HUES48 (cell line): ENCODE data around the gene KCNH4.
"Not testable (repeated sequence)": the region's sequence is repeated elsewhere in the genome, so short reads cannot be mapped to it uniquely, and the experiment has no call there.

ENCODE experiments used
- H3K27ac ChIP-seq: one replicate; pipeline ENCODE4 v1.7.0; 2013; ENCODE audit warnings: low read depth, low read length, inconsistent platforms
- H3K27me3 ChIP-seq: 2 replicates; pipeline ENCODE4 v1.6.1; 2013; ENCODE audit warnings: mild to moderate bottlenecking, low read length; ENCODE audit not compliant: control insufficient read depth, insufficient read depth
- H3K36me3 ChIP-seq: 2 replicates; pipeline ENCODE4 v1.6.1; 2013; ENCODE audit warnings: low read length; ENCODE audit not compliant: control insufficient read depth, insufficient read depth
- H3K4me1 ChIP-seq: 2 replicates; pipeline ENCODE4 v1.6.1; 2013; ENCODE audit warnings: mild to moderate bottlenecking, low read length; ENCODE audit not compliant: control insufficient read depth, insufficient read depth
- H3K4me3 ChIP-seq: 2 replicates; pipeline ENCODE4 v1.5.1; 2013; ENCODE audit warnings: mild to moderate bottlenecking, low read depth, low read length
- H3K9ac ChIP-seq: 2 replicates; pipeline ENCODE4 v1.6.1; 2013; ENCODE audit warnings: mild to moderate bottlenecking, low read depth, low read length, moderate library complexity
- H3K9me3 ChIP-seq: 2 replicates; pipeline ENCODE4 v1.6.1; 2013; ENCODE audit warnings: low read length; ENCODE audit not compliant: control insufficient read depth, insufficient read depth

KCNH4 gene

GRCh38 chr17:42210046-42210445 is 29.1 kb upstream of the KCNH4 start:
- Histone ChIP-seq H3K9me3 (no peaks in the 10 kb centered on the region), H3K27me3 (no peaks in the 10 kb centered on the region), H3K9ac (no peak overlapping the region), H3K4me1 (no peaks in the 10 kb centered on the region), H3K4me3 (no peak overlapping the region), H3K27ac (no peak overlapping the region), H3K36me3 (peaks cover 70% of the 10 kb centered on the region)

- not testable (repeated sequence) for H3K27ac ChIP-seq, H3K27me3 ChIP-seq, H3K9me3 ChIP-seq, H3K4me3 ChIP-seq, H3K9ac ChIP-seq, H3K4me1 ChIP-seq
- peaks cover 76% of the 10 kb centered on the region for H3K36me3 ChIP-seq
Measured at GRCh38 chr17:42206153-42206612, 25.2 kb upstream of the KCNH4 start.

GRCh38 chr17:42203354-42203753 is 22.4 kb upstream of the KCNH4 start:
- no peak overlapping the region for H3K27ac ChIP-seq
- no peaks in the 10 kb centered on the region for H3K27me3 ChIP-seq
- H3K4me1 ChIP-seq: no peaks in the 10 kb centered on the region
- H3K4me3 ChIP-seq: no peak overlapping the region
- peaks cover 68% of the 10 kb centered on the region for H3K36me3 ChIP-seq
- no peaks in the 10 kb centered on the region for H3K9me3 ChIP-seq
- no peak overlapping the region for H3K9ac ChIP-seq

GRCh38 chr17:42202696-42203095 is 21.8 kb upstream of the KCNH4 start:
- no peak overlapping the region for H3K27ac ChIP-seq
- H3K9ac ChIP-seq: no peak overlapping the region
- no peaks in the 10 kb centered on the region for H3K27me3 ChIP-seq
- no peaks in the 10 kb centered on the region for H3K9me3 ChIP-seq
- H3K4me1 ChIP-seq: no peaks in the 10 kb centered on the region
- peaks cover 67% of the 10 kb centered on the region for H3K36me3 ChIP-seq
- no peak overlapping the region for H3K4me3 ChIP-seq

GRCh38 chr17:42202159-42202558 is 21.2 kb upstream of the KCNH4 start:
- Histone ChIP-seq H3K4me1 (no peaks in the 10 kb centered on the region), H3K9ac (no peak overlapping the region), H3K27me3 (no peaks in the 10 kb centered on the region), H3K9me3 (no peaks in the 10 kb centered on the region), H3K4me3 (no peak overlapping the region), H3K36me3 (peaks cover 62% of the 10 kb centered on the region), H3K27ac (no peak overlapping the region)

GRCh38 chr17:42201458-42201772 is 20.5 kb upstream of the KCNH4 start:
- Histone ChIP-seq H3K4me3 (no peak overlapping the region), H3K36me3 (peaks cover 56% of the 10 kb centered on the region), H3K9me3 (no peaks in the 10 kb centered on the region), H3K27me3 (no peaks in the 10 kb centered on the region), H3K27ac (no peak overlapping the region), H3K9ac (no peak overlapping the region), H3K4me1 (no peaks in the 10 kb centered on the region)

- H3K9ac ChIP-seq: no peak overlapping the region
Measured at GRCh38 chr17:42200706-42201457, 19.9 kb upstream of the KCNH4 start.

GRCh38 chr17:42199416-42200011 is 18.6 kb upstream of the KCNH4 start:
- no peaks in the 10 kb centered on the region for H3K9me3 ChIP-seq
- peaks cover 45% of the 10 kb centered on the region for H3K36me3 ChIP-seq
- H3K9ac ChIP-seq: no peak overlapping the region
- no peak overlapping the region for H3K4me3 ChIP-seq
- no peak overlapping the region for H3K27ac ChIP-seq
- no peaks in the 10 kb centered on the region for H3K27me3 ChIP-seq
- H3K4me1 ChIP-seq: no peaks in the 10 kb centered on the region

More at GRCh38 chr17:42200706-42201457, 19.9 kb upstream of the KCNH4 start:
- no peaks in the 10 kb centered on the region for H3K27me3 ChIP-seq
- H3K9me3 ChIP-seq: no peaks in the 10 kb centered on the region
- no peak overlapping the region for H3K4me3 ChIP-seq
- H3K27ac ChIP-seq: peak overlapping the region; percentile 28
- H3K36me3 ChIP-seq: peaks cover 51% of the 10 kb centered on the region
- no peaks in the 10 kb centered on the region for H3K4me1 ChIP-seq

GRCh38 chr17:42198897-42199296 is 18.0 kb upstream of the KCNH4 start:
- Histone ChIP-seq H3K27me3 (no peaks in the 10 kb centered on the region), H3K9ac (no peak overlapping the region), H3K4me1 (peaks cover 3% of the 10 kb centered on the region; the same call in 1 of the 2 replicates), H3K36me3 (peaks cover 39% of the 10 kb centered on the region), H3K27ac (no peak overlapping the region), H3K9me3 (no peaks in the 10 kb centered on the region), H3K4me3 (no peak overlapping the region)

GRCh38 chr17:42197564-42198156 is 16.7 kb upstream of the KCNH4 start:
- no peak overlapping the region for H3K4me3 ChIP-seq
- peaks cover 29% of the 10 kb centered on the region for H3K36me3 ChIP-seq
- H3K9me3 ChIP-seq: no peaks in the 10 kb centered on the region
- H3K27me3 ChIP-seq: no peaks in the 10 kb centered on the region
- no peak overlapping the region for H3K9ac ChIP-seq
- no peak overlapping the region for H3K27ac ChIP-seq
- H3K4me1 ChIP-seq: peaks cover 3% of the 10 kb centered on the region; the same call in 1 of the 2 replicates
